GM23248 (cell line): ENCODE data around the gene TPBGL.

ENCODE experiments used
- EZH2 ChIP-seq: fragments of 200-600 bp; sonication (generic); IDR thresholded peaks from 2 replicates; pipeline ENCODE4 v1.6.1; 2018; ENCODE audit warnings: antibody characterized with exemption, mild to moderate bottlenecking; ENCODE audit not compliant: insufficient read depth, poor library complexity, severe bottlenecking
- EZH2phosphoT487 ChIP-seq: fragments of 200-600 bp; sonication (generic); IDR thresholded peaks from 2 replicates; pipeline ENCODE4 v1.6.1; 2018; ENCODE audit warnings: antibody characterized with exemption, moderate library complexity, mild to moderate bottlenecking, low read depth; ENCODE audit not compliant: insufficient read depth

GRCh38 chr11:75241036-75241905 lies 697 bp downstream of the TPBGL start:
- no peak for TF ChIP-seq EZH2
- TF ChIP-seq EZH2phosphoT487 = no peak
